Body of pancreas (tissue), 4 donors: Measurements from ENCODE around the gene SLC35D3.

Source experiments
- POLR2A ChIP-seq, 3 donors: fragments of 450-650 bp; IDR thresholded peaks; one replicate each; pipeline ENCODE4 v1.6.1; 2016; ENCODE audit warnings: antibody characterized with exemption in 3 of 3, mild to moderate bottlenecking in 2 of 3
- TF ChIP-seq, protein P1 (sequence below), 7 experiments: fragments of 450-650 bp in 4 of 7; fragments of 200-600 bp in 3 of 7; sonication (generic) in 3 of 7; IDR thresholded peaks; one replicate each; pipeline ENCODE4 v1.5.1; 2016 to 2019; ENCODE audit warnings: antibody characterized with exemption in 7 of 7

DNA sequence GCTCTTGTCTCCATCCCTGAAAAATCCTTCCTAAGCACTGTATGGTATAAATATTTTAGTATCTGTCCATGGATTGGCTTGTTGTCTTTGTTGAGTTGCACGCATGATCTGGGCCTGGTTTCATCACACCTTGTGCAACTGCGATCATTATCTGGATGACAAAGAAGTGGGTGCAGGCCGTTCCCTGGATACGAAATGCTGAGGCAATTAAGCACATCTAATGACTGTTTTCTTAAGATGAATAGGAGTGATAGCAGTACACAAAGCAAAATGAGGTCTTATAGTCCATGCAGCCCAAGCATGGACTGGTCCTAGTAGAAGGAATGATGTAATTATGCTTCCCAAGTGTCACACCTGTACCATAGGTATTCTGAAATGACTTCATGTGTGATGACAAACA, 47.8 kb downstream of the SLC35D3 start:
- TF ChIP-seq, protein P1, sequence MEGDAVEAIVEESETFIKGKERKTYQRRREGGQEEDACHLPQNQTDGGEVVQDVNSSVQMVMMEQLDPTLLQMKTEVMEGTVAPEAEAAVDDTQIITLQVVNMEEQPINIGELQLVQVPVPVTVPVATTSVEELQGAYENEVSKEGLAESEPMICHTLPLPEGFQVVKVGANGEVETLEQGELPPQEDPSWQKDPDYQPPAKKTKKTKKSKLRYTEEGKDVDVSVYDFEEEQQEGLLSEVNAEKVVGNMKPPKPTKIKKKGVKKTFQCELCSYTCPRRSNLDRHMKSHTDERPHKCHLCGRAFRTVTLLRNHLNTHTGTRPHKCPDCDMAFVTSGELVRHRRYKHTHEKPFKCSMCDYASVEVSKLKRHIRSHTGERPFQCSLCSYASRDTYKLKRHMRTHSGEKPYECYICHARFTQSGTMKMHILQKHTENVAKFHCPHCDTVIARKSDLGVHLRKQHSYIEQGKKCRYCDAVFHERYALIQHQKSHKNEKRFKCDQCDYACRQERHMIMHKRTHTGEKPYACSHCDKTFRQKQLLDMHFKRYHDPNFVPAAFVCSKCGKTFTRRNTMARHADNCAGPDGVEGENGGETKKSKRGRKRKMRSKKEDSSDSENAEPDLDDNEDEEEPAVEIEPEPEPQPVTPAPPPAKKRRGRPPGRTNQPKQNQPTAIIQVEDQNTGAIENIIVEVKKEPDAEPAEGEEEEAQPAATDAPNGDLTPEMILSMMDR (IDR thresholded peaks at IDR 0.05): no peak
- no peak for TF ChIP-seq POLR2A (IDR thresholded peaks at IDR 0.05)
